Subcutaneous abdominal adipose tissue (tissue), 5 donors: ENCODE measurements around the gene SSNA1.
A peak's percentile ranks its signal among the peaks of the same experiment; 100 is the strongest.

Source experiments
- H3K27ac ChIP-seq: one replicate; pipeline ENCODE4 v1.7.0; 2013; ENCODE audit warnings: low read depth, mild to moderate bottlenecking, inconsistent platforms, low read length, moderate library complexity
- H3K27me3 ChIP-seq, 5 donors: one replicate each; pipeline ENCODE4 v1.7.0; 2013; ENCODE audit warnings: low read length in 5 of 5, inconsistent platforms in 1 of 5; ENCODE audit not compliant: control insufficient read depth in 5 of 5, insufficient read depth in 4 of 5
- H3K36me3 ChIP-seq, 5 donors: one replicate each; pipeline ENCODE4 v1.7.0; 2013; ENCODE audit warnings: low read length in 5 of 5; ENCODE audit not compliant: control insufficient read depth in 5 of 5, insufficient read depth in 5 of 5
- H3K4me1 ChIP-seq, 5 donors: one replicate each; pipeline ENCODE4 v1.7.0; 2013; ENCODE audit warnings: low read length in 5 of 5, mild to moderate bottlenecking in 3 of 5, moderate library complexity in 1 of 5; ENCODE audit not compliant: control insufficient read depth in 5 of 5, insufficient read depth in 5 of 5
- H3K4me3 ChIP-seq, 5 donors: one replicate each; pipeline ENCODE4 v1.7.0; 2013; ENCODE audit warnings: low read length in 5 of 5, low read depth in 1 of 5
- H3K9ac ChIP-seq, 5 donors: one replicate each; pipeline ENCODE4 v1.7.0; 2013; ENCODE audit warnings: low read length in 5 of 5, mild to moderate bottlenecking in 4 of 5, moderate library complexity in 3 of 5
- H3K9me3 ChIP-seq, 5 donors: one replicate each; pipeline ENCODE4 v1.7.0; 2013; ENCODE audit warnings: low read length in 5 of 5; ENCODE audit not compliant: control insufficient read depth in 5 of 5
- donor health status: healthy.
- donor health status: healthy.
- donor health status: healthy.
- donor health status: healthy.
- donor health status: healthy.

The SSNA1 gene

GRCh38 chr9:137168573-137168903, 19.9 kb upstream of the SSNA1 start:
- H3K4me3 ChIP-seq = peak overlapping the region in 4 of 5 donors; percentile 27 to 66 (median 58)
- no peak overlapping the region for H3K27ac ChIP-seq
- no peaks in the 10 kb centered on the region for H3K9me3 ChIP-seq
- H3K4me1 ChIP-seq = peaks cover 0 to 21% (median 16%) of the 10 kb centered on the region in 5 donors
- H3K36me3 ChIP-seq = no peaks in the 10 kb centered on the region
- no peak overlapping the region for H3K9ac ChIP-seq
- peaks cover 50 to 89% (median 73%) of the 10 kb centered on the region in 5 donors for H3K27me3 ChIP-seq

- Histone ChIP-seq H3K4me1 (peaks cover 0 to 21% (median 16%) of the 10 kb centered on the region in 5 donors), H3K27ac (no peak overlapping the region), H3K9ac (no peak overlapping the region), H3K4me3 (peak overlapping the region in 4 of 5 donors; percentile 32 to 66 (median 58)), H3K36me3 (no peaks in the 10 kb centered on the region), H3K9me3 (no peaks in the 10 kb centered on the region), H3K27me3 (peaks cover 44 to 85% (median 67%) of the 10 kb centered on the region in 5 donors)
Observed at GRCh38 chr9:137168904-137169856, 19.3 kb upstream of the SSNA1 start.

- Histone ChIP-seq H3K27me3 (peaks cover 37 to 78% (median 59%) of the 10 kb centered on the region in 5 donors), H3K9ac (no peak within 1 kb of the TSS), H3K9me3 (no peaks in the 10 kb centered on the region), H3K4me3 (peak within 1 kb of the TSS in 4 of 5 donors; percentile 32 to 66 (median 58)), H3K27ac (no peak within 1 kb of the TSS), H3K4me1 (peaks cover 0 to 21% (median 16%) of the 10 kb centered on the region in 5 donors), H3K36me3 (no peaks in the 10 kb centered on the region)
Observed at GRCh38 chr9:137169896-137170358, 18.5 kb upstream of the SSNA1 start, which contains the start of gene LRRC26. Gene LRRC26 (minus strand): TSS chr9:137170051. CDS start chr9:137169943, 108 bp downstream.

- no peaks in the 10 kb centered on the region for H3K36me3 ChIP-seq
- H3K4me3 ChIP-seq = no peak overlapping the region
- peaks cover 33 to 71% (median 52%) of the 10 kb centered on the region in 5 donors for H3K27me3 ChIP-seq
- no peaks in the 10 kb centered on the region for H3K9me3 ChIP-seq
- no peak overlapping the region for H3K9ac ChIP-seq
- peaks cover 0 to 21% (median 16%) of the 10 kb centered on the region in 5 donors for H3K4me1 ChIP-seq
- H3K27ac ChIP-seq = no peak overlapping the region
Observed at GRCh38 chr9:137170486-137171148, 17.9 kb upstream of the SSNA1 start.

- Histone ChIP-seq H3K9ac (no peak overlapping the region), H3K4me1 (peaks cover 0 to 21% (median 16%) of the 10 kb centered on the region in 5 donors), H3K27ac (no peak overlapping the region), H3K4me3 (no peak overlapping the region), H3K9me3 (no peaks in the 10 kb centered on the region), H3K36me3 (no peaks in the 10 kb centered on the region), H3K27me3 (peaks cover 26 to 64% (median 45%) of the 10 kb centered on the region in 5 donors)
Observed at GRCh38 chr9:137171149-137171900, 17.2 kb upstream of the SSNA1 start.

GRCh38 chr9:137172901-137173795, 15.3 kb upstream of the SSNA1 start:
- Histone ChIP-seq H3K27me3 (peaks cover 16 to 51% (median 38%) of the 10 kb centered on the region in 5 donors), H3K9ac (no peak overlapping the region), H3K36me3 (peaks cover 0 to 15% (median 11%) of the 10 kb centered on the region in 5 donors), H3K9me3 (no peaks in the 10 kb centered on the region), H3K27ac (no peak overlapping the region), H3K4me3 (no peak overlapping the region), H3K4me1 (peaks cover 0 to 17% (median 13%) of the 10 kb centered on the region in 5 donors)

GRCh38 chr9:137173796-137174664, 14.4 kb upstream of the SSNA1 start:
- H3K27me3 ChIP-seq = peaks cover 16 to 47% (median 35%) of the 10 kb centered on the region in 5 donors
- H3K9me3 ChIP-seq = no peaks in the 10 kb centered on the region
- peaks cover 0 to 23% (median 17%) of the 10 kb centered on the region in 5 donors for H3K36me3 ChIP-seq
- no peak overlapping the region for H3K27ac ChIP-seq
- H3K4me1 ChIP-seq = peaks cover 0 to 13% (median 6%) of the 10 kb centered on the region in 5 donors
- H3K4me3 ChIP-seq = no peak overlapping the region
- no peak overlapping the region for H3K9ac ChIP-seq

- H3K9me3 ChIP-seq = no peaks in the 10 kb centered on the region
- H3K4me3 ChIP-seq = no peak overlapping the region
- H3K27ac ChIP-seq = no peak overlapping the region
- no peak overlapping the region for H3K9ac ChIP-seq
- H3K36me3 ChIP-seq = peaks cover 0 to 31% (median 25%) of the 10 kb centered on the region in 5 donors
- peaks cover 0 to 5% (median 0%) of the 10 kb centered on the region in 5 donors for H3K4me1 ChIP-seq
- H3K27me3 ChIP-seq = peaks cover 9 to 39% (median 27%) of the 10 kb centered on the region in 5 donors
Observed at GRCh38 chr9:137174722-137175293, 13.7 kb upstream of the SSNA1 start.
